GM04504 (cell line): ENCODE data around the gene ABL2.

Source experiments
- DNase-seq: peaks from one replicate; pipeline ENCODE4 v3.0.0-alpha.2; 2012; ENCODE audit warnings: low read depth

ABL2 gene

DNA sequence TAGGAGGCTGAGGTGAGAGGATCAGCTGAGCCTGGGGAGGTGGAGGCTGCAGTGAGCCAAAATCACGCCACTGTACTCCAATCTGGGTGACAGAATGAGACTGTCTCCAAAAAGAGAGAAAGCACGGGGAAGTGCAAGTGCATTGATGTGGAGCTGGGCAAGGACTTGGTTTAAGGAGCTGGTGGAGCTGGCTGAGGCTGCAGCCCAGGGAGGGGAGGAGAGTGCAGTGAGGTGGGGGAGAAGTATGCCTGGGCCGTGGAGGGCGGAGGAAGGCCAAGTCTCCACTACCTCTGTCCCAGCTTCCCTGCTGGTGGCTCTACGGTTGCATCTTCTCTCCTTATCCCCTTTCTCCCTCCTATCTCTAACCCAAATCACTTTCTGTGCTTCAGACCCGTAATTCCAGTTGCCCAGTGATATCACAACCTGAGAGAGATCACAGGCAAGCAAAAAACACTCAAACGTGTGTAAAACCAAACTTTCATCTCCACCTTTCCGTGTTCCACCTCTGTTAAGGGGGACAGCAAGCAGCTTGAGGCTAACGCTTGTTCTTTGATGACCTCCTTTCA lies 136.5 kb downstream of the ABL2 start:
- no peak for DNase-seq

DNA sequence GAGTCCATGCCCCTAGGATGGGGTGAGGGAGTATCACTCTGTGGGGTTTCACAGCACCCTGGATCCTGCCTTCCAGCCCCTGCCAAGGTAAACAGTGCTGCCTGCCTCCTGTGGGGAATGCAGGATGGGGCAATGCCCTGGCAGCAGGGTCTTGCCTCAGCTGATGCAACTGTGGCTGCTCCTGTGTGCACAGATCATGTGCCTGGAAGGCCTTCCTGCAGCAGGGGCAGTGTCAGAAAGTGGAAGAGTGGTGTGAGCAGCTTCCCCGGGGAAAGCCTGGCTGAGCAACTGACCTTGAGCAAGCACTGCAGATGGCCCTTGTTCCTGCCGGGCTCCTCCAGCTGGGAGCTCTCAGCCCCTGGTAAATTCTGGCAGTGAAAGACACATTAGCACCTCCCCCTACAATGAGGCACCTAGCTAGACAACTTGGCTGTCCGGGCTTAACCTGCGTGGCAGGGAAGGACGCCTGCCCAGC lies 137.7 kb downstream of the ABL2 start:
- peak; percentile 55 for DNase-seq

DNA sequence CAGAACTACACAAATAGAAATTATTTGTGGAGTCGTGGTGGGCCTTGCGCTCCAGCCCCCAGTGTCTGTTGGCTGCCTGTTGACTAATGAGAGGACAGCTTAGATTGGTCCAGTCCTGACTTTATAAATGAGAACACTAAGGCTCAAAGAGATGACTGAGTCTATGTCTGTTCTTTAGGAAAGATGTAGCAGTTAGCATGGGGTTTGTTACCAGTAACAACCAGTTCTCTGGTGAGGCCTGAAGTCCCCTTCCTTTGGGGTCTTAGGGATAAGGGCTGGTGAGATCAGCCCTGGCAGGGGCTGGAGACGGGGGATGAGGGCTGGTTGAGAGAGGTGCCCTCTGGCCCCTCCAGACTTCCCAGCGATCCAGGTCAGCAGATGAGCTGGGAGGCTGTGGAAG lies 138.6 kb downstream of the ABL2 start:
- no peak for DNase-seq

DNA sequence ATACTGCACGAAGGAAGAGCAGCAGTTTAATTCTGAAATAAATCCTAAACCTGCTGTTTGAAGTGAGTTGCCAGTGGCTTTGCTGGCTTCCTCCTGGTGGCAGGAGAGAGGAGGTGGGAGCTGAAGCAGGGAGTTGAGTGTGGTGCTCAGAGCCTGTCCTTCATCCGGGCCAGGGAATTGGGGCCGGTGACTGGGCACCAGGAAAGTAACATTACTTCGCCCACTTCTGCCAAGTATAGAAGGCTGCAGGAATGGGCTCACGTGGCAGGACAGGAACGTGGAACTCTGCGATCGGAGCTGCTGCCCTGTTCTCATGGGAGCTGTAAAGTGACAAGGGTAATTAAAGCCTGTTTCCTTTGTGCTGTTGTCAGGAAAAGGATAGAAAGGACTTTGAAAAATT lies 139.0 kb downstream of the ABL2 start:
- DNase-seq, result no peak

DNA sequence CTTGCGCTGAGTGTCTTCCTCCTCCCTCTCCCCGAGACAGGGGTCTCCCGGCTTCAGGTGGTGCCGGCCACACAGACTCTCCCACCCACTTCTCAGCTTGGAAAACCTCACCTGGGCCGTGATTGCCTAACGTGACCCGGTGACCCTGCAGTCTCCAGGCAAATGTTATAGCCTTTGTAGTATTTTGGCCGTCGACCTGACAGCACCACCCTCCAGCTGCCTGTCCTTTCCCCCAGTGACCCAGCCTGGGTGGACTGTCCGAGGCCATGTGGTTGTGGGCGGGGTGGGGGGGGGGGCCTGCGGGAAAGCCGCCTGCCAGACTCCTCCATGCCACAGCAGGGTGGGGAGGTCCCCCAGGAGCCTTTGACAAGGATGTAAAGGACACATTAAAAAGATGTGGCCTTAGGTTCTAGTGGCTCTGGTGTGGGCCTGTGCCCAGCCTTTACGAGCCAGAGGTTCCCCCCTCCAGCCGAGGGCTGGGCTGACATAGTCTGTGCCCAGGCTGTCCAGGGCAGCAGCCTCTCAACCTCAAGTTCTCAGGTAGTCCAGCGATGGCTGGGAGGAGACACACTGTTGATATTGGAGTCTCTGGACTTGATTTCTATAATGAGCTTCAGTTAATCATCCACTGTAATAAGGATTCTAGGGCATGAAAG lies 139.5 kb downstream of the ABL2 start:
- no peak for DNase-seq

DNA sequence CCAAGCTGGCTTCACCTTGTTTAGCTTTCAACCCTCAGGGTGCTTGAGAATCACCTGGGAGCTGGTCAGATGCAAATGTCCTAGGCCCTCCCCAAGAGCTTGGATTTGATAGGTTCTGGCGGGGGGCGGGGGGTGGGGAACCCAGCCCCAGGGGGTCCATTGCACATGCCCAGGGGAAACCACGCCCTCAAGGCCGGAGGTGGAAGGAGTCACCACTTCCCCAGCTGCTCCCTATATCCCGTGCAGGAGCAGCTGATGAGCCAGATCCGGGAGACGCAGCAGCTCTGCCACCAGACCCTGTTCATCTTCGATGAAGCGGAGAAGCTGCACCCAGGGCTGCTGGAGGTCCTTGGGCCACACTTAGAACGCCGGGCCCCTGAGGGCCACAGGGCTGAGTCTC lies 141.8 kb downstream of the ABL2 start:
- DNase-seq, result no peak

DNA sequence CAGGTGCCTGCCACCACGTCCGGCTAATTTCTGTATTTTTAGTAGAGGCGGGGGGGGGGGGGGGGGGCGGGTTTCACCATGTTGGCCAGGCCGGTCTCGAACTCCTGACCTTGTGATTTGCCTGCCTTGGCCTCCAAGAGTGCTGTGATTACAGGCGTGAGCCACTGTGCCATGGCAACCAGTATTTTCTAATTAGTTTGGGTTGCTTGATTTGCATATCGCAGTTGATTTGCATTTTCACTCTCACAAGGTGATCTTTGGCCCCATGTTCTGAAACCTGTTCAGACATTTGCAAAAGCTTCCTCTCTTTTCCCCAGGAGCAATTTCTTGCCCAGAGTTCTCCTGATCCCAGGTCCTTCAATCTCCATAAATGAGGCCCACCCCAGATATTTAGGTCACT lies 145.9 kb downstream of the ABL2 start:
- DNase-seq, result no peak

DNA sequence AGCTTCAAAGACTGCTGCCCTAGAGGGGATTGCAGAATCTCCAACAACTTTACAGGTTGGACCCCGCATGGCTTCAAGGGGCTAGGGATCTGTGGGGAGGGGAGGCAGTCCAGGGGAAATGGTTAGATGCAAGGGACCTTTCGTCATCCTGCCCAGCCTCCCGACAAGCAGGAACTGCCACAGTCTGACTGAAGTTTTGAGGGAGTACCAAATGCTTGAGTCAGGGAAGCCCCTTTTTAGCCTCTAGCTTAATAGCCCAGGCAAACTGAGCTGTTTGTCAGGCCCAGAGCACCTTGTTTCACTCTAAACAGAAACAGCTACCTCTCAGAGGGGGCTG lies 146.5 kb downstream of the ABL2 start:
- DNase-seq, result no peak

DNA sequence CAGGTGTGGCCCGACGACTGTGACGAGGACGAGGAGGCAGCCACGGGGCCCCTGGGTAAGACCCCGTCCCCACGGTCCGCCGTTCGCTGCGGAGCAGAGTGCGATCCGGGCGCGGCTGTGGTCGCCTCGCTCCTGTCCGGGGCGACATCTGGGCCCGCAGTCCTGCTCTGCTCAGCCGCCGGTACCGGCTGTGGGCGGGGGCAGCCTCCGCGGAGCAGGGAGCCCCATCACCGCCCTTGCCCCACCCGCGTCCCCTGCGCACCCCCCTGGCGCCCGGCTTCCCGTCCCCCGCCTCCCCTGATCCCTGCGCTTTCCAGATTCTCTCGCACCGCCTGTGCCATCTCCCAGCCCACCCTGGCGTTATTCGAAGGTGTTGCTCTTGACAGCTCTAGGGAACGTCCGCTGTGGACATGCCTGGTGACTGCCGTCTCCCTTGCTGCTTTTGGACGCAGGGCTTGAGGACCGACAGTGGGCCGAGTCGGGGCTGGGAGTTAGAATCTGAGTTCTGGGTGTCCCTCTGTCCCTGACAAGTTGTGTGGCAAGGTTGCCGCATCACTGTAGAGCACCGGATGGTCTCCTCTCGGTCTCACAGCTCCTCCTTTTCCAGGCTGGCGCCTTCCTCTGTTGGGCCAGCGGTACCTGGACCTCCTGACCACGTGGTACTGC lies 147.0 kb downstream of the ABL2 start:
- DNase-seq, result no peak

DNA sequence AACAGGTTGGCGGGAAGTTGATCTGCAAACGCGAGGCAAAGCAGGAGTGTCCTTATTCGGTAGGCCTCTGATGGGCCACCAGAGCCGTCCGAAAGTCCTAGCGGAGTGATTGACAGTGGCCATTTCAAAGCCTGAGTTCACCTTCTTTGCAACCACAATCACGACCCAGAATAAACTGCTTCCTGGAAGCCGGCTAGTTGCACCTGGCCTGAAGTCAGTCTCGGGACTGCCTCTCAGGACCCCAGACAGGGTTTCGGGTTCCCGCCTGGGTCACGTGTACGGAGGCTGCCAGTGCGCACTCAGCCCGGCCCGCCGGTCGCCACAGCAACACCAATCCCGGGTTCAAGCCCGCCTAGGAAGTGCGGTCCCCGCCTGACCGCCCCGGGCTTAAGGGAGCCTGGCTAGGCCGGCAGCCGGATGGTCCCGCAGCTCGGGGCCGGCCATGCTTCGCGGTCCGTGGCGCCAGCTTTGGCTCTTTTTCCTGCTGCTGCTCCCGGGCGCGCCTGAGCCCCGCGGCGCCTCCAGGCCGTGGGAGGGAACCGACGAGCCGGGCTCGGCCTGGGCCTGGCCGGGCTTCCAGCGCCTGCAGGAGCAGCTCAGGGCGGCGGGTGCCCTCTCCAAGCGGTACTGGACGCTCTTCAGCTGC lies 147.7 kb downstream of the ABL2 start, which contains the start of gene TOR3A:
Gene TOR3A (plus strand): TSS at position 384 of the 646 bp plus-strand sequence. CDS start 59 bp downstream, at position 443.
- no peak for DNase-seq

DNA sequence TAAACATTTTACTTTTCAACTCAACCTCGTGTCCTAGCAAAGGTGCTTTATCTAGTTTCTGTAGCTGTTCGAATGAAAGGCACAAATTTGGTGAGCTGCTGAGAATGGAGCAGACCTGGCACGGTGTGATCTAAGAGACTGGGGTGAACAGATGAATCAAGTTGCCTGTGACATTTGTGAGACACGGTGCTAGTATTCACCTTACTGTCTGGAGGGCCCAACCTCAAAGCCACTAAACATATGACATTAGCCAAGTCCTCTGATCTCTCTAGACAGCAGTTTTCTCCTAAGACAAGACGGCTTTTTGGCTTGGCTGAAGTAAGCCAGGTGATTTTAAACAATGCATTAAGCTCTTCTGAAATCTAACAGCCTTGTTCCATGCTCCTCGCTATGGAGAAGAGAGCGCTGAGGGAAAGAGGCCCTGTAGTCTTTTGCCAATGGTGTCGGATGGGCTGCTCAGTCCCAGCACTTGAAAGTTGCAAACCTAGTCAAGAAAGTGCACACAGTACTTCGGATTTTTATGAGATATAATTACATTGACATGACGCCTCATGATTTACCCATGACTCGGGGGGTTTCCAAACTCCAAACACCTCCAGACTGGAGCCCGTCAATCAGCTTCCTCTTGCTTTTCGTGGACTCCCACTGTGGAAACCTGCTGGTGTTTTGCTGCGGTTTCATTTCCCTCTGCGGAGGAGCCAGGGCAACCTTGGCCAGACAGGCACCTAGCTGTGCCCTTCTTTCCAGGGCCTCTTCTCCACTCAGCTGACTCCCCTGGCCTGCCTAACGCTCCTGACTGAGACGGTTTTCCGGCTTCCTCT lies 148.4 kb downstream of the ABL2 start:
- DNase-seq, result no peak

DNA sequence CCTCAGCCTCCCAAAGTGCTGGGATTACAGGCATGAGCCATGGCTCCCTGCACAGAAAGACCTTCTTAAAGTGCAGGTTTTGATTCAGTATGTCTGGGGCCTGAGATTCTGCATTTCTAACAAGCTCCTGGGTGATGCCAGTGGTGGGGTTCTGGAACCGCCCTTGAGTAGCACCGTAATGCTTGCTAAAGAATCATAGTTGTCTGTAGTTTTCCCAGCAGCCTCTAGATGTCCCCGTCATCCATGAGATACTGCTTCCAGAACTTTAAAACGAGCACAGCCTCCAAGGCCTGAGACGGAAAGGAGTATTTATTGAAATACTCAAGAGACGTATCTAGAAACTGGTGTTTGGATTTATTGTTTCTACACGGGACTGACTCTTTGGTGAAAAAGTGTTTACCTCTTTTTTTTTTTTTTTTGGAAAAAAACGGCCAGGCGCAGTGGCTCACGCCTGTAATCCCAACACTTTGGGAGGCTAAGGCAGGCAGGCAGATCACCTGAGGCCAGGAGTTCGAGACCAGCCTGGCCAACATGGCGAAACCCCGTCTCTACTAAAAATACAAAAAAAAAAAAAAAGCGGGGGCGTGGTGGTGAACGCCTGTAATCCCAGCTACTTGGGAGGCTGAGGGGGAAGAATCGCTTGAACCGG lies 150.2 kb downstream of the ABL2 start:
- DNase-seq, result no peak

DNA sequence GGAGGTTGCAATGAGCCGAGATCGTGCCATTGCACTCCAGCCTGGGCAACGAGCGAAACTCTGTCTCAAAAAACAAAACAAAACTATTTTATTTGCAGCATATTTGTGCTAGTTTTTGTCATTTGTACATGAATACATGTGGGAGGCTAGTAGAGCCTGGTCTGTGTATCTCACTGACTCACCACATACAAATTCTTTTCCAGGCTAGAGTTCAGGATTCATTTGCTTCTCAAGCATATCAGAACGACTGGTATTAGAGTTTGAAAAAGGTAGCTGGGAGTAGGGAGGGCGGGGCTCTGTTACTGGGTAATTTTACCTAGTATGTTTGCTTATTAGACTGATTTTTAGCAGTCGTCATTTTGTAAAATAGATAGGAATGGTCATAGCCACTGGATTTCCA lies 152.1 kb downstream of the ABL2 start:
- no peak for DNase-seq

DNA sequence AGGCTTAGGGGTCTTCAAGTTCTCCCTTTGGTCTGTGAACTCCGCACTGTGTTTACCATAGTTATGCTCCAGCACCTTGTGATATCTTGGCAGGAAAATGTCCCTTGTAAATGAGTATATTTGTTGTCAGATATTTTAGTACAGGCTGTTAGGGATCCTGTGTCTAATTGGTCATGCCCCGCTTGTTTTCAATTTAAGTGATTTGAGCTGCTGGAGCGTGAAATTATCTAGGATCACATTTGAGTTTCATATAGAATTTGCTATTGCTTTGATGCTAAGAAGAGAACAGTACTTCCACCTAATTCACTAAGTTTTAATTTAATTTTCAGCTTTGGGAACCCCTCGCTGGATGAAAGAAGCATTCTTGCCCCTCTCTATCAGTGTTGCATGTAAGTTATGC lies 163.0 kb downstream of the ABL2 start:
- no peak for DNase-seq

DNA sequence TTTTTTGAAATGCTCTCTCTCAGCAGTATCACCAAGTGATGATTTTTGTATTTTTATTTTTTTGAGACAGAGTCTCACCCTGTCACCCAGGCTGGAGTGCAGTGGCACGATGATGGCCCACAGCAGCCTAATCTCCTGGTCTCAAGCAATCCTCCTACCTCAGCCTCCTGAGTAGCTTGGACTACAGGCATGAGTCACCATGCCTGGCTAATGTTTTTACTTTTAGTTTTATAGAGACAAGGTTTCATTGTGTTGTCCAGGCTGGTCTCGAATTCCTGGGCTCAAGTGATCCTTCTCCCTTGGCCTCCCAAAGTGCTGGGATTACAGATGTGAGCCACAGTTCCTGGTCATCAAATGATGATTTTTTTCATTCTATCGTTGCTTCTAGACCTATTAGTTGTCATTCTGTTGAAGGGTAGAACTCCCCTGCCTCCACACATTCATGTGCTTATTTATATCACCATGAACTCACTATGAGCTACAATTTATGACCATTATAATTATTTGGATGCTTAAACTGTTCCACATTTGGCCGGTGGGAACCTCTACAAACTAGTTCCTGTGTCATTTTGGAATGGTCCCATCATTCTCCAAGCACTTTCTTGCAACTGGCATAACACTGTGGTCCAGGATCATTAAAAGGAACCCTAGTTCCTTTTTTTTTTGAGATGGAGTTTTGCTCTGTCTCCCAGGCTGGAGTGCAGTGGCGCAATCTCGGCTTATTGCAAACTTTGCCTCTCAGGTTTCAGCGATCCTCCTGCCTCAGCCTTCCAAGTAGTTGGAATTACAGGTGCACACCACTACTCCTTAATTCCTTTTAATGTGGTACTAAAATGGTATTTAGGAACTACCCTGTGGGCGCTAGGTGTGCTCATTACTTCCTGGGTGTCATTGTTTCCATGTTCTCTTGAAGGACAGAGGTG lies 167.9 kb downstream of the ABL2 start:
- DNase-seq, result no peak

DNA sequence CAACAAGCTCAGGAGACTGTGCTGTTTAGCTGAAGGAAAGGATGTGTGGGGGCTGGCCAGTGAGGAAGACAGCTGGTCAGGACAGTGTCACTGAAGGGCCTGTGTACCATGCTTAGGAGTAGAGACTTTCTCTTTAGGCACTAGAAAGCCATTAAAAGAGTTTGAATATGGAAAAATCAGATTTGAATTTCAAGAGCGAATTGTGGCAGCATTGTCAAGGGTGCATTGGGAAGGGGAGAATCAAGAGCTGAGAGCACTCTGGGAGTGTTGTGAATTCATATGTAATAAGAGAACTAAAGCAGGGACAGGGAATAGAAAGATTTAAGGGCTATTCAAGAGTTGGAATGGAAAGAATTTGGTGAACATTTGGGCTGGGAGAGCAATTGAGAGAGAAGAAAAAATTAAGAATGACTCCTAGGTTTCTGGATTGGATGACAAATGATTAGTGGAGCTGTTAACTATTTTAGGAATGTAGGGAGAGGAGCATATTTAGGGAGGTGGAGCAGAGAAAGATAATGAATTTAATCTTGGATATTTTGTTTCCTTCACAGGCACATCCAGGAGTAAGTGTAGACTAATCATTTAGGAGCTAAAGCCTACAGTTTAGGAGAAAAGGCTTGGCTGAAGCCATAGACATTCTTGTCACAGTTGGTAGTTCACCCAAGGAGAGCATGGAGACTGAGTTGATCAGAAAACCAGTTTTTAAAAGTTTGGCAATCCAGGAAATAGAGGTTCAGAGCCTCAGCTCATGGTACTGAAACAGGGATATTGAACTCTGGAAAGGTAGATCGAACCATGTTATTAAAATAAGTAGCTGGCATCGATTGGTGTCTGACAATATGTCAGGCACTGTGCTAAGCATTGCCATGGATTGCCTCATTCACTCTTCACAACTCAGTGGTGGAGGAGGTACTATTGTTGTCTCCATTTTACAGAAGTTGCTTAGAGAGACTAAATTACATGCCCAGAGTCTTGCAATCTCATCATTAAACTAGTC lies 170.7 kb downstream of the ABL2 start:
- no peak for DNase-seq

DNA sequence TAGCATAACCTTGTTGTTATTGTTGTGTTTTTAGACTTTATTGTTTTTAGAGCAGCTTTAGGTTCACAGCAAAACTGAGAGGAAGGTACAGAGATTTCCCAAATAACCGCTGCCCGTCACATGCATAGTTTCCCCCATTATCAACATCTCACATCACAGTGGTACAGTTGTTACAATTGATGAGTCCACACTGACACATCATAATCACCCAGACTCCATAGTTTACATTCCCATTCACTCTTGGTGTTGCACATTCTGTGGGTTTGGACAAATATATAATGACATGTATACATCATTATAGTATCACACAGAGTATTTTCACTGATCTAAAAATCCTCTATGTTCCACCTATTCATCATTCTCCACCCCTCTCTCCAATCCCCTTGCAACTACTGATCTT lies 173.5 kb downstream of the ABL2 start:
- DNase-seq, result no peak

DNA sequence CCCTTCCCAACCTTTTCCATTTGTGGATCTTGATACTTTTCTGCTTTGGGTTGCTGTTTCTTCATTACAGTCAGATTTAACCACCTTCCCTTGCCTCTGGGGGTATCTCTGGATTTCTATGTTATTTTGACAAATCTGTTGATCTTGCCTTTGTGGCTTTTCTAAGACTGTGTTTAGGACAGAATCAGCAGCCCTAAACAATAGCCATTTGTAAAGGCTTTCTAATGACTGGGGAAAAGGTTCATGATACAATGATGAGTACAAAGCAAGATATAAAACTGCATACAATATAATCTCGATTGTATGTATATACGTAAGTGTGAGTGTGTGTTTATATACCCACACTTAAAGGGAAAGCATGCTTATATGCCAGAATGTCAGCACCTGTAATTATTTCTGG lies 176.0 kb downstream of the ABL2 start:
- no peak for DNase-seq

DNA sequence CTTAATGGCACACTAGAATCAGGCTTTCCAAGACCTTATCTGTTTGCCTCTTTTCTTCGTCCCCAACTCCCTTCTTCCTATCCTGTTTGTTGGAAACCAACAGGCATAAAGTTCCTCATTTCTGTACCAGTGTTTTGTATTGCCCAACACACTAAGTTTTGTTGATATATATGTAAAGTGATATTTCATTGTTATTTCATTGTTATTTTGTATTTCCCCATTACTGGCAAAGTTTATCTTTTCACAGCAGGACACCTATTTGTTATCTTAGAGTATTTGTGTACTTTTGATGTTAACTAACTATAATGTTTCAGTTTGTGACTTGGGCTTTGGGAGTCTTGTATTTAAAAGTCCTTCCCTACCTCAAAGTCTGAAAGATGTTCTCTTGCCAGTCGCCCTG lies 176.7 kb downstream of the ABL2 start:
- DNase-seq, result no peak
